EH (cell line): ENCODE results near the gene CXCL10.

Experiments
- DNase-seq: peaks from one replicate; pipeline ENCODE4 v3.0.0-alpha.2; 2015; ENCODE audit warnings: low read depth

CXCL10 gene

DNA sequence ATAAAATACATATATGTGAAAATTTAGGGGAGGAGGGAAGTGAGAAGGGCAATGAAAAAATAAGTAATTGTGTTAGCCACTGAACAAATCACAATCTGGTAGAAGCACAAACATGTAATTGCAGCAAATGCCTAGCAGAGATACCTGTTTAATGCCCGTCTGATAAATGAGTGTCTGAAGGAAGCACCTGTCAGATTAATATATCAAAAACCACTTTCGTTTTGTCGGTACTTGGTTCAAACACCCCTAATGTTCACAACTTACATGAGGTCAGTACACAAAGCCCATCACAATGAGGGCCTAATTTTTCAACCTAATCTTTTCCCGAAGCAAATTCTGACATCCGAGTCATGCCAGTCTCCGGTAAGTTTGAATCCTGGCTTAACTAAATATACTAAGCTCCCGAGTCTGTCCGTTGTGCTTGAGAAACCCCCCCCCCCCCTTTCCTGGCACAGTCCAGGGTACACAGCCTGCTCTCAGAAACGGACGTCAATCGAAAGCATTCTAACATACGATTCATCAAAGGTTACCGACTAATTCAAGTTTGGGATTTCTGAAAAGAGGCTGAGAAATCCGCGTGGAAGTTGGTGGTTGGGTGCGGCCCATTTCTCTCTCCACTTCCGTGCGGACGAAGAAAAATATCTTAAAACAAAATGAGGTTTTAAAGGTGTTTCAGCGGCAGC, 33.3 kb downstream of the CXCL10 start:
- DNase-seq: peak; percentile 12

DNA sequence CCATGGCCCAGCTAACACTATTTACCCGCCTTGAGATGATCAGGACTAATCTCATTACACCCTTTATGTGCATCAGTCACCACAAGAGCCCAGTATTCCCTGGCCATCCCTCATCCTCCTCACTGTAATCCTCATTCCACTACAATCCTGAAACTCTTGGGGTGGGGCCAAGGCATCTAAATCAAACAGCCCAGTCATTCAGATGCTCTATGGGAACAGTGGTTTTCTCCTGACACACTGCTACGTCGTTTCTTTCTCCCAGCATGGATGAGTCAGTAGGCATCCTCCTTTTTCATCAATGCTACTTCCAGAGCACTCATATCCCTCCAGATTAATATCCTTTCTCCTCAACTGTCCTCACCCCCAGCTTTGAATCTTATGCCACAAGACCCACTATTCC, 38.2 kb downstream of the CXCL10 start:
- peak; percentile 94 for DNase-seq

DNA sequence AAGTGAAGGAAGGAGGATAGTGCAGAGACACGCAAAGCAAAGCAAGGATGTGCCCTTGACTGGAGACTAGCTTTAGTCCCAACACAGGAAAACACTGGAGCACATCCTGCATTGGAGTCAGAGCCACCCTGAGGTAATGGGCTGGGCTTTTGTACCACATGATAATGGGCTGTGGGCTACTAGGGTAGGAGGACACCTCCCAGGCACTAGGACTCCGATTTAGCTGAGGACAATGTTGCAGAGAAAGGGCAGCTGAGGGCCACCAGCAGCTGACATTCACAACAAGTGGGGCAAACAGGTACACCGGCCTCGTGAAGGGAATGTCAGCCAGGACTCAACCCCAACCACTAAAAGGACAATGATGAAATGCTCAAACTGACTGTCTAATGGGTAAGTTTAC, 42.7 kb downstream of the CXCL10 start:
- DNase-seq: no peak

DNA sequence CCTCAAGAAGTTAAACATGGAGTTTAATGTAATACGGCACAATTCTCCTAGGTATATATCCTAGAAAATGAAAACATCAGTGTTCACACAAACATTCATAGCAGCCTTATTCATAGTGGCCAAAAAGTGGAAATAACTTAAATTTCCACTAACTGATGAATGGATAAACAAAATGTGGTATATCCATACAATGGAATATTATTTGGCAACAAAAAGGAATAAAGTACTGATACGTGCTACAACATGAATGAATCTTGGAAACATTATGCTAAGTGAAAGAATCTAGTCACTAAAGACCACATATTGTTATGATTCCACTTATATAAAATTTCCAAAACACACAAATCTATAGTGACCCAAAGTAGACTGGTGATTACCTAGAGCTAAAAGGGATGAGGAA, 47.1 kb downstream of the CXCL10 start:
- DNase-seq: no peak

DNA sequence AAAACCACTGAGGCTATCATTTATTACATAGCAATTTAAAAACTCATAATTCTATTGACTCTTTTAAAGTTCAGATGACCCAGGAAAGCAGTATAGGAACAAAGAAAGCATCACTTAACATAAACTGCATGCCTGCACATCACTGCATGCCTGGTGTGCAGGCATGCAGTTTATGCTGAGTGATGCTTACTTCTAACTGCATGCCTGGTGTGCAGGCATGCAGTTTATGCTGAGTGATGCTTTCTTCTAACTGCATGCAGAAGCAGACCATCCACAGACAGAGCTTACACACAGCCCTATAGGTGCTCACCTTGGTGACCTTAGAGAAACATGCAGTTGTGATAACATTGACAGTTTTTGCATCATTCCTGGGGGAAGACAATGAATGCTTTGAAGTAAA, 49.5 kb downstream of the CXCL10 start:
- DNase-seq: no peak
